ENCODE data around the gene PGM5.

Gene PGM5

GRCh38 chr9:68540712-68541535, 184.5 kb downstream of the PGM5 start, which contains the start of gene TMEM252:
TMEM252 (minus strand) TSS chr9:68540883; CDS start chr9:68540814, 69 bp downstream.
- DNase-seq: no peak

GRCh38 chr9:68541568-68541967, 185.2 kb downstream of the PGM5 start:
- DNase-seq: no peak

GRCh38 chr9:68545033-68545705, 188.8 kb downstream of the PGM5 start:
- DNase-seq: no peak

GRCh38 chr9:68546596-68547390, 190.4 kb downstream of the PGM5 start:
- DNase-seq: no peak

GRCh38 chr9:68547417-68547816, 191.0 kb downstream of the PGM5 start:
- DNase-seq: no peak

- DNase-seq: no peak
Observed at GRCh38 chr9:68548241-68548640, 191.8 kb downstream of the PGM5 start.

GRCh38 chr9:68551191-68551590, 194.8 kb downstream of the PGM5 start:
- no peak for DNase-seq

GRCh38 chr9:68552700-68553476, 196.5 kb downstream of the PGM5 start:
- DNase-seq: peak; percentile 53

- DNase-seq: no peak
Observed at GRCh38 chr9:68555437-68556150, 199.2 kb downstream of the PGM5 start.

- no peak for DNase-seq
Observed at GRCh38 chr9:68558545-68558944, 202.1 kb downstream of the PGM5 start.

- peak; percentile 24 for DNase-seq
Observed at GRCh38 chr9:68560071-68560844, 203.8 kb downstream of the PGM5 start.

- DNase-seq: no peak
Observed at GRCh38 chr9:68562461-68562860, 206.1 kb downstream of the PGM5 start.

GRCh38 chr9:68567565-68567964, 211.2 kb downstream of the PGM5 start:
- no peak for DNase-seq

GRCh38 chr9:68574150-68574549, 217.7 kb downstream of the PGM5 start:
- no peak for DNase-seq

GRCh38 chr9:68575817-68576216, 219.4 kb downstream of the PGM5 start:
- no peak for DNase-seq

GRCh38 chr9:68577774-68578591, 221.6 kb downstream of the PGM5 start:
- DNase-seq: no peak

Measured in fibroblast of skin of scalp (primary cell).